VCaP (cell line): ENCODE data around the gene FOXP2.
"Not testable (repeated sequence)": the region's sequence is repeated elsewhere in the genome, so short reads cannot be mapped to it uniquely, and the experiment has no call there.

Experiments
- H3K27ac ChIP-seq: fragments of 450-650 bp; 2 replicates; pipeline ENCODE4 v1.5.1; 2017
- CTCF ChIP-seq: fragments of 450-650 bp; conservative IDR thresholded peaks from 2 replicates; pipeline ENCODE4 v1.5.1; 2017; ENCODE audit warnings: mild to moderate bottlenecking, moderate library complexity

FOXP2 gene

DNA sequence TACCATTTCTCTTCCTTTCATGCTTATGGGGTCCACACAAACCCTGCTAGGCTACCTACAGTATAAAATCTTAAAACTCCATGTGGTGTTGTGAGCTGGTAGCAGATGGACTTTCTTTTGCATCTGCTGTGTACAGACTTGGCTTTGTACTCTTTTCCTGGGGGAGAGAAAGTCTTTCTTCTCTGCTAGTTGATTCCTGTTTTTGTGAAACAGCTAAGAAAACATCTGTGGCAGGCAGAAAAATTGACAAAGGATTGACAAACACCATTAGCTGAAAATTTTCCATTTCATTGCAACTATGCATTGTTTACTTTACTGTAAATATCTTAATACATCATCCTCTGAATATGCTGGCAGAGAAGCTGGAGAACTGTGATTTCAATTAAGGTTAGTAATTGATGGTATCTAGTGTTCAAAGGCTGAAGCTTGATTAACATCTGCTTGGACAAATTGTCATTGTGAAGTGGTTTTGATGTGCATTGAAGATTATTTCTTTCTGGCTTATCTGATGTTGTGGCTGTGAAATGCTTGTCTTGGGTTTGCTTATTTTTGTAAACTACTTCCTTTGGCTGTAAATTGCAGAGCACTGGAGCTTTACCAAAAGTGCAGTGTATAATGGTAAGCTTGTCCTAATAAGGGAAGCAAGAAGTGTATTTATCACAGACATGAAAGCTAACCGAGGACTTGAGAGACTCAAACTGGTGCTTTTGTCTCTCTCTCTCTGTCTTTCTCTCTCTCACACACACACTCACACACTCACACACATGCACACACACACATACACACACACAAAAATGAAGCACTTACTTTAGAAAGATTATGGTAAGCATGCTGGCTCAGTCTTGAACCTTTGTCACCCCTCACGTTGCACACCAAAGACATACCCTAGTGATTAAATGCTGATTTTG lies at the start of gene FOXP2:
Gene FOXP2 (plus strand): TSS at position 660 of the 908 bp plus-strand sequence. CDS start 11,697 bp downstream, outside the sequence.
- no peak within 1 kb of the TSS for H3K27ac ChIP-seq
- TF ChIP-seq CTCF, result no peak

- H3K27ac ChIP-seq, result no peak overlapping the region
- no peak for TF ChIP-seq CTCF
Observed at GRCh38 chr7:114365791-114366190, 48.8 kb upstream of the FOXP2 start.

- no peak overlapping the region for H3K27ac ChIP-seq
- TF ChIP-seq CTCF, result no peak
Observed at GRCh38 chr7:114368492-114368891, 46.1 kb upstream of the FOXP2 start.

DNA sequence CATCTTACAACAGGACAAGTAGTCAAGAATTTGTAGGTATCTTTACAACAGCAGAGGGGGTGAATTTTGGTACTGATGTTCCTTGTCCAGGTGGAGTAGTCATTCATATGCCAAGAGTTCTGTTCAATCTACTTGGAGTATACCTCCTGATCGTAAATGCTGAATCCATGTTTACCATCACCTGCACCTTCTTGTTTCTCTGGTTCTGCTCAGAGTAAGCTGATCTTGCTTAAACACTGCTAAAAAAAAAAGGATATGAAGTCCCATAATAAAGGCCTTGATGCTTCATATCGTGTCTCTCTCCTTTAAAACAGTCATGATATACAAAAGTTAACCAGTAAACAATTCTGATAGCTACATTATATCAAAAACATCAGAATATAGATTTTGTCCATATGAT lies 45.3 kb upstream of the FOXP2 start:
- no peak for TF ChIP-seq CTCF
- H3K27ac ChIP-seq, result no peak overlapping the region

GRCh38 chr7:114372619-114373018 lies 42.0 kb upstream of the FOXP2 start:
- no peak overlapping the region for H3K27ac ChIP-seq
- no peak for TF ChIP-seq CTCF

- no peak overlapping the region for H3K27ac ChIP-seq
- TF ChIP-seq CTCF, result no peak
Observed at GRCh38 chr7:114375907-114376306, 38.7 kb upstream of the FOXP2 start.

GRCh38 chr7:114383946-114384345 lies 30.7 kb upstream of the FOXP2 start:
- not testable (repeated sequence) for H3K27ac ChIP-seq

- not testable (repeated sequence) for H3K27ac ChIP-seq
Observed at GRCh38 chr7:114384346-114384745, 30.3 kb upstream of the FOXP2 start.
